Adrenal gland (tissue), 12 donors: Measurements from ENCODE around the gene PCSK6. TPM values are rescaled to one million over a fixed set of nuclear protein-coding genes. Genes with fewer than 3 reads are reported as not detected.

ENCODE experiments used
- DNase-seq, 7 donors: peaks; one replicate each; pipeline ENCODE4 v3.0.0-alpha.2; 2019 to 2020
- H3K27ac ChIP-seq, 5 donors: fragments of 200-600 bp; sonication (generic) in 4 of 5; 1 replicate in 3 of 5; 2 replicates in 2 of 5; pipeline versions ENCODE4 v1.5.1 to v1.8.0; 2016 to 2020; ENCODE audit warnings: mild to moderate bottlenecking in 1 of 5
- H3K27me3 ChIP-seq: fragments of 200-600 bp; 2 replicates; pipeline ENCODE4 v1.8.0; 2021
- H3K36me3 ChIP-seq, 2 donors: fragments of 200-600 bp; replicated peaks in 1 of 2; 1 replicate in 1 of 2; 2 replicates in 1 of 2; pipeline versions ENCODE4 v1.5.1 to v1.8.0; 2018 to 2022
- H3K4me1 ChIP-seq, 2 donors: fragments of 200-600 bp; replicated peaks in 1 of 2; 1 replicate in 1 of 2; 2 replicates in 1 of 2; pipeline versions ENCODE4 v1.5.1 to v1.8.0; 2018 to 2021
- H3K4me3 ChIP-seq, 4 donors: fragments of 200-600 bp; sonication (generic) in 3 of 4; one replicate each; pipeline ENCODE4 v1.5.1; 2016 to 2018
- H3K9me3 ChIP-seq, 3 donors: fragments of 200-600 bp; sonication (generic) in 1 of 3; replicated peaks in 1 of 3; 1 replicate in 2 of 3; 2 replicates in 1 of 3; pipeline versions ENCODE4 v1.5.1 to v1.8.0; 2016 to 2021
- POLR2A ChIP-seq, 2 donors: fragments of 450-650 bp; IDR thresholded peaks; one replicate each; pipeline ENCODE4 v1.6.1; 2017; ENCODE audit warnings: antibody characterized with exemption in 2 of 2, mild to moderate bottlenecking in 2 of 2, moderate library complexity in 1 of 2
- WGBS, 4 donors: extraction: QIAGEN DNeasy Blood & Tissue Kit in 2 of 4; methylation state at CpG; one replicate each; pipeline versions ENCODE4 v1.1.5 to v1.1.7; 2013 to 2017; 5-methylcytosine and 5-hydroxymethylcytosine counted together
- intact Hi-C, 2 donors: fragments of 100-400 bp; cut with DNase I; formaldehyde crosslinking; loops; one replicate each; pipeline versions ENCODE4 v1.14.1 to v1.15.0; 2022 to 2023
- polyA plus RNA-seq, 3 donors: library from polyadenylated mRNA; stranded (reverse); fragments of 200-250 nt in 2 of 3; fragments of 350-450 nt in 1 of 3; fragmentation: Illumina TruSeq in 1 of 3; extraction: RNeasy Lipid Tissue Mini Kit (QIAGEN cat#74804) in 1 of 3; gene quantifications; one replicate each; pipeline ENCODE4 v1.2.3, GENCODE V29; 2013 to 2014
- total RNA-seq, 9 donors: library from RNA; depleted of rRNA in 4 of 9; stranded (reverse); fragments of >200 nt in 4 of 9; fragments of 120-200 nt in 1 of 9; fragmentation: NEBNext Ultra II Directional in 1 of 9; extraction: Animal tissue kit (Norgen Biotek cat#: 25700) in 1 of 9; gene quantifications; one replicate each; pipeline versions ENCODE4 v1.1.0 to v1.2.4, GENCODE V29; 2013 to 2023
- TF ChIP-seq, protein P1 (sequence below), 6 experiments: fragments of 450-650 bp in 4 of 6; fragments of 200-600 bp in 2 of 6; sonication (generic) in 1 of 6; IDR thresholded peaks; 1 replicate in 5 of 6; 2 replicates in 1 of 6; pipeline versions ENCODE4 v1.5.1 to v1.8.0; 2016 to 2021; ENCODE audit warnings: antibody characterized with exemption in 6 of 6, mild to moderate bottlenecking in 2 of 6, moderate library complexity in 1 of 6
- donor health status: healthy with polysubstance abuse.
- donor health status: Bipolar disorder and iron deficiency.
- donor health status: DM: yes; HTN: yes; CAD: no.
- donor health status: DM: no; HTN: no; CAD: no.
- donor health status: DM: no; HTN: no; CAD: no.
- donor health status: DM: yes; HTN: yes; CAD: no.

Gene PCSK6
- total and polyA plus RNA-seq, 12 donors, result 0.88 to 53.0 (median 5.6) TPM

DNA sequence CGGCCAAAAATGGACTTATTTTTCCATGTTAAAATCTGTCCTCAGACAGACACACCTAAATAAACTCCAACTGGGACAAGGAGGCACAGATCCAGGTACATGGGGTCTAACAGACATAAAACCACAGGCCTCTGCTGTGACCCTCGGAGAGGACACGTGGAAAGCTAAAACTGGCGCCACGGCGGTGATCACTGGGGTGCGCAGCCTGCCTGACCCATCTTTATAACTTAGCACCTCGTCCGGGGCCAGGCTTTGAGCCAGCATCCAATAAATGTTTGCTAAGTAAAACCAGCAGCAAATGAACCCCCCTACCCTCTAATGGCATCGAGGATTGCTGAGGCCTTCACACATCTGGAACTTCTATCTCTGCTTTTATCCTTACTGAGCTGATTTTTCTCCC is 15.3 kb downstream of the PCSK6 start:
- Histone ChIP-seq H3K4me3 (no peak overlapping the region), H3K27me3 (no peaks in the 10 kb centered on the region), H3K27ac (no peak overlapping the region), H3K4me1 (no peaks in the 10 kb centered on the region), H3K36me3 (no peaks in the 10 kb centered on the region), H3K9me3 (no peaks in the 10 kb centered on the region)
- intact Hi-C loops, result no loop called here
- 89 to 96% (median 94%) methylated on average over 9 to 10 of the region's 10 CpGs for WGBS, 4 donors
- no peak for TF ChIP-seq POLR2A (IDR thresholded peaks at IDR 0.05)
- TF ChIP-seq, protein P1, sequence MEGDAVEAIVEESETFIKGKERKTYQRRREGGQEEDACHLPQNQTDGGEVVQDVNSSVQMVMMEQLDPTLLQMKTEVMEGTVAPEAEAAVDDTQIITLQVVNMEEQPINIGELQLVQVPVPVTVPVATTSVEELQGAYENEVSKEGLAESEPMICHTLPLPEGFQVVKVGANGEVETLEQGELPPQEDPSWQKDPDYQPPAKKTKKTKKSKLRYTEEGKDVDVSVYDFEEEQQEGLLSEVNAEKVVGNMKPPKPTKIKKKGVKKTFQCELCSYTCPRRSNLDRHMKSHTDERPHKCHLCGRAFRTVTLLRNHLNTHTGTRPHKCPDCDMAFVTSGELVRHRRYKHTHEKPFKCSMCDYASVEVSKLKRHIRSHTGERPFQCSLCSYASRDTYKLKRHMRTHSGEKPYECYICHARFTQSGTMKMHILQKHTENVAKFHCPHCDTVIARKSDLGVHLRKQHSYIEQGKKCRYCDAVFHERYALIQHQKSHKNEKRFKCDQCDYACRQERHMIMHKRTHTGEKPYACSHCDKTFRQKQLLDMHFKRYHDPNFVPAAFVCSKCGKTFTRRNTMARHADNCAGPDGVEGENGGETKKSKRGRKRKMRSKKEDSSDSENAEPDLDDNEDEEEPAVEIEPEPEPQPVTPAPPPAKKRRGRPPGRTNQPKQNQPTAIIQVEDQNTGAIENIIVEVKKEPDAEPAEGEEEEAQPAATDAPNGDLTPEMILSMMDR (IDR thresholded peaks at IDR 0.05), result no peak
- no peak for DNase-seq

DNA sequence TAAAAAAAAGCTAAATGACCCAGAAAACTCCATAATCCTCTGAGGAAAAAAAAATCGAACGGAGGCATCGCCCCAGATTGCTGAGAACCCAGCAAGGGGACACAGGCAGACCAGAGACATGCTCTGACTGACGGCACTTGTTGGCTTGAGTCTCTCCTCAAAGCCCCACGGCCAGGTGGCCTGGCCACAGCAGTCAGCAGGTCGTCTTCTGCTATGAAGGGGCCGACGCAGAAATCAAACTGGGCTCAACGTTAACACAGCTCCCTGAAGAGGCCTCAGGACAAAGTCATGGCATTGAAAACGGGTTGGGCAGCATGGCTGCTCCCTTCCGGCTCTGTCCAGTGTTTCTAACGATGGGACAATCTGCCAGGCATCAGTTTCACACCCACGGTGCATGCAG is 17.5 kb downstream of the PCSK6 start:
- Histone ChIP-seq H3K9me3 (no peaks in the 10 kb centered on the region), H3K27me3 (no peaks in the 10 kb centered on the region), H3K27ac (no peak overlapping the region), H3K36me3 (no peaks in the 10 kb centered on the region), H3K4me1 (no peaks in the 10 kb centered on the region), H3K4me3 (no peak overlapping the region)
- intact Hi-C loops, result no loop called here
- no peak for DNase-seq
- WGBS, 4 donors, result 69 to 83% (median 78%) methylated on average over 9 to 13 of the region's 13 CpGs
- TF ChIP-seq POLR2A (IDR thresholded peaks at IDR 0.05), result no peak
- TF ChIP-seq, protein P1 (IDR thresholded peaks at IDR 0.05), result no peak

DNA sequence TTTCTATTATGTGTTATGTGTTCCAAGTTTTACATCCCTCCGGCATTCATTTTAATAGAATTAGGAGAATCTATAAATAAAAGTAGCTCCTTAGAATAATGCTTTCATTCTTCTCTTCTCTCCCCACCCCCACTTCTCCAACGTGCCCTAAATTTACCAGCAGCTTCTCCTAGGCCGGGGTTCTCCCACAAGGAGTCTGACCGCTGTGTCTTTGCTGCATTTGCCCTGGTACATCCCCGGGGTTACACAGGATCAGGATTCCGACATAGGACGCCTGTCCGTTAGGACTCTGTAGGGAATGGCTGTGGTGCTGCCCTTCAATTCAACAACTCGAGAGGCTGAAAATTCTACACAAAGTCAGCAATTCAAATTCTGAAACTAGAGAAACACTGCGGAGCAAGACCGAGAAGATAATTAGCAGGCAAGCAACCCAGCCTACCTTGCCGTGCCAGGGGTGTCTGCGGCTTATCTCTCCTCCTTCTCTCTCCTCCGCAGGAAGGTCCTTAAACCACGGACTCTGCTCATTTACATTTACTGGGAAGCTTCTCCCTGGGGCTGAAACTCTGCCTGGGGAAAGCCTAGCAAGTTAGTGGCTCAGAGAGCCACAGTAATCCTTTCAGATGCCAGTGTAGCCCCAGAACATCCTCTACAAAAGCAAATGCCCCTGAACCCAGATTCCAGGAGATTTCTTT is 18.8 kb downstream of the PCSK6 start:
- no peak for DNase-seq
- H3K4me3 ChIP-seq, result no peak overlapping the region
- intact Hi-C loops, result no loop called here
- H3K36me3 ChIP-seq, result no peaks in the 10 kb centered on the region
- no peaks in the 10 kb centered on the region for H3K4me1 ChIP-seq
- WGBS, 4 donors, result 84 to 91% (median 90%) methylated on average over 14 to 15 of the region's 15 CpGs
- no peaks in the 10 kb centered on the region for H3K9me3 ChIP-seq
- no peak for TF ChIP-seq POLR2A (IDR thresholded peaks at IDR 0.05)
- TF ChIP-seq, protein P1 (IDR thresholded peaks at IDR 0.05), result no peak
- H3K27me3 ChIP-seq, result peaks cover 2% of the 10 kb centered on the region
- H3K27ac ChIP-seq, result no peak overlapping the region

DNA sequence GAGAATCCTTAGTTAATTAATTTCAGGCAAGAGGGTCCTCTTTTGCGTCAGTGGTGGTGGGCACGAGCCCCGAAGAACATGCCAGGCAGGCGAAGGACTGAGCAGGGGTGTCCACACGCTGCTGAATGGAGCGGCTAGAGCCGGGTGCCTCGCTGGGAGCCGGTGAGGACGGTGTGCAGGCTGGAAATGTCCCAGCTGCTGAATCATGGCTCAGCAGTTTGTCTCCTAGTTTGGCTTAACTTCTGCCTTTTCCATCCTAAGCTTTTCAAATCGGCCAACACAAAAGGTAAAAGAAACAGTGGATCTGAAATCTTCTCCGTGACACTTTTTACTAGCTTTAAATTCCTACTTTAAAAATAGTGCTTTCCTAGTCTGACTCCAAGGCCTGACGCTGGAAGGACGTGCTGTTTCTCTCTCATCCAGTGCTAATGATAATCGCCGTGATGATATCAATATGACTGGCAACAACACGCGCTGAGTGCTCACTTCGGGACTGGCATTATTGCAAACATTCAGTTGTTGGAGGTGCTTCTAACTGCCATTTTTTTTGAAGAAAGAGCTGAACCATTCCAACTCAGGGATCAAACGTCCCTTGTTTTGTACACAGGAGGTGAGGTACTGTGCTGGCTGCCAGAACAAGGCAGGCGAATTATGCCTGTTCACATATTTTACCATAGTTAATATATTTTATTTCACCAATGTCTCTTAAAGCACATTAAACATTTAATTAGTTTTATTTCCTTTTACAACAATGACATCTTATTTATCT is 19.8 kb downstream of the PCSK6 start:
- Histone ChIP-seq H3K36me3 (no peaks in the 10 kb centered on the region), H3K9me3 (no peaks in the 10 kb centered on the region), H3K4me3 (no peak overlapping the region), H3K4me1 (no peaks in the 10 kb centered on the region), H3K27ac (no peak overlapping the region), H3K27me3 (peaks cover 2% of the 10 kb centered on the region)
- intact Hi-C loops, result no loop called here
- 63 to 69% (median 68%) methylated on average over 16 to 21 of the region's 21 CpGs for WGBS, 4 donors
- no peak for DNase-seq
- no peak for TF ChIP-seq POLR2A (IDR thresholded peaks at IDR 0.05)
- TF ChIP-seq, protein P1 (IDR thresholded peaks at IDR 0.05), result no peak
